Bronchial epithelial cell (primary cell): ENCODE measurements around the gene CELF2. TPM values are rescaled to one million over a fixed set of nuclear protein-coding genes. Genes with fewer than 3 reads are reported as not detected.

ENCODE experiments used
- DNase-seq: peaks from one replicate; pipeline ENCODE4 v3.0.0-alpha.2; 2010; ENCODE audit warnings: low read depth
- FAIRE-seq: peaks from 2 replicates; lab custom pipeline; 2011; peaks lifted over from hg19 to GRCh38; lab: Jason Lieb, UNC
- H3K27me3 ChIP-seq: 2 replicates; pipeline ENCODE4 v1.5.1; 2011; ENCODE audit warnings: low read length; ENCODE audit not compliant: control insufficient read depth, insufficient read depth
- H3K36me3 ChIP-seq: 2 replicates; pipeline ENCODE4 v1.5.1; 2011; ENCODE audit warnings: low read length; ENCODE audit not compliant: control insufficient read depth, insufficient read depth
- H3K4me3 ChIP-seq: 2 replicates; pipeline ENCODE4 v1.5.1; 2011; ENCODE audit warnings: mild to moderate bottlenecking, low read depth, low read length, control low read depth
- CTCF ChIP-seq: IDR thresholded peaks from 2 replicates; pipeline ENCODE4 v1.5.1; 2011; ENCODE audit warnings: mild to moderate bottlenecking, moderate library complexity, low read length, control low read depth, inconsistent platforms; ENCODE audit not compliant: insufficient read depth, severe bottlenecking
- total RNA-seq: library from RNA; depleted of rRNA; stranded (reverse); fragments of >200 nt; gene quantifications from 2 replicates; pipeline ENCODE4 v1.2.1, GENCODE V29; 2014

The CELF2 gene
- total RNA-seq, 1 donor from 2014 or later: 2.1 TPM

- H3K27me3 ChIP-seq: no peaks in the 10 kb centered on the region
- FAIRE-seq: no peak
- no peak for DNase-seq
- no peak for TF ChIP-seq CTCF
- H3K36me3 ChIP-seq: peaks cover 2% of the 10 kb centered on the region
- no peak overlapping the region for H3K4me3 ChIP-seq
Measured at GRCh38 chr10:11256896-11257295, 239.2 kb downstream of the CELF2 start.

DNA sequence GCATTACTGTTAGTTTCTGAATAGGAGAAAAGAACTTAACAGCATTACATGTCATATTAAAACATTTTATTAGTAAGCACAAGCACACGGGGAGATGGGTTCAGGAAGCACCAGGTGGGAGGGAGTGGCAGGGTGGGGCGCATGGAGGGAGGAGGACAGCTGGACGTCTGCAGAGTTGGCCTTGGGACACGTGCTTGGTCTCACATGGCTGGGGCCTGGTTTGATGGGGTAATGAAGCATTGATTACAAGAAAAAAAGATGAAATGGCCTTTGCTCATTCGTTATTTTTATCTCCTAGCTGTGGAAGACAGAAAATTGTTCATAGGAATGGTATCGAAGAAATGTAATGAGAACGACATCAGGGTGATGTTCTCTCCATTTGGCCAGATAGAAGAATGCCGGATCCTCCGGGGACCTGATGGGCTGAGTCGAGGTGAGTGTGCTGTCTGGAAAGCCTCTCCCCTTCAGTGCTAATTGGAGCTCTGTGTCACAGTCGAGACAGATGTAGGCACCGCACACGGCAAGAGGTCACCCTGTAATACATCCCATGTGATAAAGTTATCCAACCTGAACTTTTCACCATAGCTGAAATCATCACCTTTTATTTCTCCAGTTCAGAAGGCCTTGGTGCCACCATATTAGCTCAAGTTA is 239.9 kb downstream of the CELF2 start:
- peaks cover 2% of the 10 kb centered on the region for H3K36me3 ChIP-seq
- TF ChIP-seq CTCF: no peak
- H3K27me3 ChIP-seq: no peaks in the 10 kb centered on the region
- FAIRE-seq (no peak), DNase-seq (no peak)
- H3K4me3 ChIP-seq: no peak overlapping the region

DNA sequence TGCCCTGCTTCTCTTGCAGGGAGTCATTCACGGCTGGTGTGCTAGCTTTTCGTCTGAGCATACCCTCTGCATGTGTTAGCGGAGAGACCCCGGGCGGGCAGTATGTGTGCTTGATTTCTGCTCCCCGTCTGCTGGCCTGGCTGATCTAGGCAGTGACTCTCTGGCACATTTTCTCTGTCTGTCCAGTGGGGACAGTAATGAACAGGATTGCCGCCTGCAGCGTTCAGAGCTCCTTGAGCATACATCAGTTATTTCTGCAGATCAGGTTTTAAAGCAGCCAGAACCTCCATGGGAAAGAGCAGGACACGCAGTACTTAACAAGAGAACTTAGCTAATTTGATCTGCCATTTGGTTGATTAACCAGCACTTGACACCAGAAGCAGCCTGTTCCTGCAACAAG is 242.5 kb downstream of the CELF2 start:
- FAIRE-seq (no peak), DNase-seq (no peak)
- H3K36me3 ChIP-seq: peaks cover 2% of the 10 kb centered on the region
- no peak overlapping the region for H3K4me3 ChIP-seq
- no peaks in the 10 kb centered on the region for H3K27me3 ChIP-seq
- no peak for TF ChIP-seq CTCF

- Histone ChIP-seq H3K36me3 (peaks cover 2% of the 10 kb centered on the region), H3K27me3 (no peaks in the 10 kb centered on the region), H3K4me3 (no peak overlapping the region)
- DNase-seq: no peak
- TF ChIP-seq CTCF: no peak
- FAIRE-seq: no peak
Measured at GRCh38 chr10:11261143-11261542, 243.5 kb downstream of the CELF2 start.

DNA sequence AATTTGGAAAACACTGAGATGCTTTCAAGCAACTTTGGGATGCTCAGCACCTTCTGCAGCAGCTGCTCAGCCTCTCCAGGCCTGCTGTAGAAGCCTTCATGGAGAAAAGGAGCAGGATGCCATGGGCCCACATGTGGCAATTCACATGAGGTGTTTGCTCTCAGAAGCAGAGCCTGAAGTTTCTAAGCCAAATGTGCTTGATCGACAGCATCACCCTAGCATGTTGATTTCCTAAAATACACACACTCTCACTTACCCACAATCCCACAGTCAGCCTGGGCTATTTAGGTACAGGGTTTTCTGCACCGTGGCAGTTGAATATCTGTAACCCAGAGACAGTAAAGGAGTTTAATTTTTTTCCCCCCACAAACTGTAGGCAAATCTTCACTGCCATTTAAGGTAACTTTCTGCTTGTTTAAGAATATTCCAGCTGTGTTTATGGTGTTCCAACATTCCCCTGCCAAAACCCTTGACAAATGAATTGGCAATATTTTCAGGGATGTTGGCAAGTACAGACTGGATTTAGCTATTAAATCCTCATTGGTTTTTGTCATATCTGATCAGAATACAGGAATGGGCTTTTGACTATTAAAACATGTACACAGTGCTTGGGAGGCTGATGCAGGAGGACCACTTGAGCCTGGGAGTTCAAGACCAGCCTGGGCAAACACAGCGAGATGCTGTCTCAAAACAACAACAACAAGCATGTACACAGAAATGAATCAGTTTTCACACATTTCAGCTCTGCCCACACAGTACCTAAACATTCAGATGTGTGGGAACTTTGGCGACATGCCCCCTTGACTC is 244.2 kb downstream of the CELF2 start:
- Histone ChIP-seq H3K27me3 (no peaks in the 10 kb centered on the region), H3K36me3 (peaks cover 2% of the 10 kb centered on the region), H3K4me3 (no peak overlapping the region)
- FAIRE-seq (peak; percentile 55), DNase-seq (no peak)
- no peak for TF ChIP-seq CTCF
